OCI-LY1 (cell line): ENCODE data around the gene EIF4EBP3.

Experiments
- EZH2 ChIP-seq: fragments of 200-600 bp; sonication (generic), shearing (Covaris generic); IDR thresholded peaks from 2 replicates; pipeline ENCODE4 v1.8.0; 2017; ENCODE audit warnings: borderline replicate concordance, mixed run types, mild to moderate bottlenecking, antibody characterized with exemption, low read length, moderate library complexity, mixed read lengths
- TF ChIP-seq, protein P1 (sequence below): fragments of 200-600 bp; sonication (generic), shearing (Covaris generic); IDR thresholded peaks from 2 replicates; pipeline ENCODE4 v1.5.1; 2017; ENCODE audit warnings: mild to moderate bottlenecking, antibody characterized with exemption, low read length, moderate library complexity, mixed read lengths

DNA sequence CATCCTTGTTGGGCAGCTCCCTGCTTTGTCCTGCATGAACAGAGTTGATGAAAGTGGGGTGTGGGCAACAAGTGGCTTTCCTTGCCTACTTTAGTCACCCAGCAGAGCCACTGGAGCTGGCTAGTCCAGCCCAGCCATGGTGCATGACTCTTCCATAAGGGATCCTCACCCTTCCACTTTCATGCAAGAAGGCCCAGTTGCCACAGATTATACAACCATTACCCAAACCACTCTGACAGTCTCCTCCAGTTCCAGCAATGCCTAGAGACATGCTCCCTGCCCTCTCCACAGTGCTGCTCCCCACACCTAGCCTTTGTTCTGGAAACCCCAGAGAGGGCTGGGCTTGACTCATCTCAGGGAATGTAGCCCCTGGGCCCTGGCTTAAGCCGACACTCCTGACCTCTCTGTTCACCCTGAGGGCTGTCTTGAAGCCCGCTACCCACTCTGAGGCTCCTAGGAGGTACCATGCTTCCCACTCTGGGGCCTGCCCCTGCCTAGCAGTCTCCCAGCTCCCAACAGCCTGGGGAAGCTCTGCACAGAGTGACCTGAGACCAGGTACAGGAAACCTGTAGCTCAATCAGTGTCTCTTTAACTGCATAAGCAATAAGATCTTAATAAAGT is 21.1 kb downstream of the EIF4EBP3 start:
- TF ChIP-seq, protein P1, sequence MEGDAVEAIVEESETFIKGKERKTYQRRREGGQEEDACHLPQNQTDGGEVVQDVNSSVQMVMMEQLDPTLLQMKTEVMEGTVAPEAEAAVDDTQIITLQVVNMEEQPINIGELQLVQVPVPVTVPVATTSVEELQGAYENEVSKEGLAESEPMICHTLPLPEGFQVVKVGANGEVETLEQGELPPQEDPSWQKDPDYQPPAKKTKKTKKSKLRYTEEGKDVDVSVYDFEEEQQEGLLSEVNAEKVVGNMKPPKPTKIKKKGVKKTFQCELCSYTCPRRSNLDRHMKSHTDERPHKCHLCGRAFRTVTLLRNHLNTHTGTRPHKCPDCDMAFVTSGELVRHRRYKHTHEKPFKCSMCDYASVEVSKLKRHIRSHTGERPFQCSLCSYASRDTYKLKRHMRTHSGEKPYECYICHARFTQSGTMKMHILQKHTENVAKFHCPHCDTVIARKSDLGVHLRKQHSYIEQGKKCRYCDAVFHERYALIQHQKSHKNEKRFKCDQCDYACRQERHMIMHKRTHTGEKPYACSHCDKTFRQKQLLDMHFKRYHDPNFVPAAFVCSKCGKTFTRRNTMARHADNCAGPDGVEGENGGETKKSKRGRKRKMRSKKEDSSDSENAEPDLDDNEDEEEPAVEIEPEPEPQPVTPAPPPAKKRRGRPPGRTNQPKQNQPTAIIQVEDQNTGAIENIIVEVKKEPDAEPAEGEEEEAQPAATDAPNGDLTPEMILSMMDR, result no peak
- TF ChIP-seq EZH2, result no peak
